WTC11 (cell line): ENCODE data around the gene DPP10. TPM values are rescaled to one million over a fixed set of nuclear protein-coding genes. Genes with fewer than 3 reads are reported as not detected.

ENCODE experiments used
- ATAC-seq: fragments of 200-7000 bp; cut with Tn5 transposase; 2 replicates; pipeline ENCODE4 v1.10.0; 2021; ENCODE audit warnings: mild to moderate bottlenecking, moderate library complexity
- CTCF ChIA-PET: fragments of 300-600 bp; sonication (Branson Sonifier 250); formaldehyde crosslinking; loops from one replicate; lab custom pipeline; 2021; ENCODE audit warnings: antibody characterized with exemption; lab: Charles Lee
- POLR2A ChIA-PET: fragments of 350-600 bp; sonication (Branson Sonifier 250); formaldehyde crosslinking; loops from one replicate; lab custom pipeline; 2021; ENCODE audit warnings: antibody characterized with exemption; lab: Charles Lee
- DNase-seq: peaks from one replicate; pipeline ENCODE4 v3.0.0; 2021; ENCODE audit warnings: low spot score
- H3K27ac Mint-ChIP-seq: 2 replicates; pipeline ENCODE4 v1.8.0; 2021; ENCODE audit warnings: mixed read lengths
- H3K27me3 Mint-ChIP-seq: 2 replicates; pipeline ENCODE4 v1.8.0; 2021; ENCODE audit warnings: low read depth, mild to moderate bottlenecking, moderate library complexity, mixed read lengths
- H3K36me3 Mint-ChIP-seq: 2 replicates; pipeline ENCODE4 v1.8.0; 2021; ENCODE audit warnings: mixed read lengths
- H3K4me1 Mint-ChIP-seq: 2 replicates; pipeline ENCODE4 v1.8.0; 2022; ENCODE audit warnings: mixed read lengths
- H3K4me3 Mint-ChIP-seq: 2 replicates; pipeline ENCODE4 v1.8.0; 2021; ENCODE audit warnings: mild to moderate bottlenecking, moderate library complexity, mixed read lengths
- H3K9me3 Mint-ChIP-seq: 2 replicates; pipeline ENCODE4 v1.8.0; 2021; ENCODE audit warnings: mixed read lengths
- ARID4B ChIP-seq: sonication (generic); formaldehyde crosslinking; IDR thresholded peaks from 2 replicates; pipeline ENCODE4 v1.8.0; 2023; ENCODE audit warnings: missing genetic modification reagents, mild to moderate bottlenecking, borderline replicate concordance
- CREB1 ChIP-seq: sonication (generic); formaldehyde crosslinking; IDR thresholded peaks from 2 replicates; pipeline ENCODE4 v1.8.0; 2023; ENCODE audit warnings: mild to moderate bottlenecking, missing genetic modification reagents
- E2F1 ChIP-seq: sonication (generic); formaldehyde crosslinking; IDR thresholded peaks from 2 replicates; pipeline ENCODE4 v1.8.0; 2022; ENCODE audit warnings: mild to moderate bottlenecking, missing genetic modification reagents
- GTF2I ChIP-seq: fragments of 250-450 bp; sonication (Bioruptor Pico); conservative IDR thresholded peaks from 2 replicates; pipeline ENCODE4 v1.4.0; 2021; ENCODE audit warnings: mild to moderate bottlenecking
- JUN ChIP-seq: sonication (generic); formaldehyde crosslinking; IDR thresholded peaks from 2 replicates; pipeline ENCODE4 v1.8.0; 2023; ENCODE audit warnings: mild to moderate bottlenecking, missing genetic modification reagents
- NFE2L1 ChIP-seq: sonication (generic); formaldehyde crosslinking; IDR thresholded peaks from 2 replicates; pipeline ENCODE4 v1.8.1; 2023; ENCODE audit warnings: missing genetic modification reagents
- SP1 ChIP-seq: sonication (generic); formaldehyde crosslinking; conservative IDR thresholded peaks from 2 replicates; pipeline ENCODE4 v1.8.1; 2022; ENCODE audit warnings: missing genetic modification reagents
- ZNF423 ChIP-seq: fragments of 250-450 bp; sonication (Bioruptor Pico); IDR thresholded peaks from 2 replicates; pipeline ENCODE4 v2.1.2; 2022; ENCODE audit warnings: mild to moderate bottlenecking, moderate library complexity
- total RNA-seq: library from RNA; stranded (reverse); gene quantifications from 3 replicates; pipeline ENCODE4 v1.2.3, GENCODE V29; 2021
- TF ChIP-seq, protein P1 (sequence below): sonication (generic); formaldehyde crosslinking; IDR thresholded peaks from 2 replicates; pipeline ENCODE4 v1.8.0; 2022; ENCODE audit warnings: missing genetic modification reagents
- TF ChIP-seq, protein P2 (sequence below): fragments of 250-450 bp; sonication (Bioruptor Pico); IDR thresholded peaks from 2 replicates; pipeline ENCODE4 v1.9.0; 2021; ENCODE audit warnings: mild to moderate bottlenecking, borderline replicate concordance
- TF ChIP-seq, protein P3 (sequence below): sonication (generic); formaldehyde crosslinking; IDR thresholded peaks from 2 replicates; pipeline ENCODE4 v1.8.1; 2022; ENCODE audit warnings: mild to moderate bottlenecking, moderate library complexity, missing genetic modification reagents
- TF ChIP-seq, protein P4 (sequence below): sonication (generic); formaldehyde crosslinking; IDR thresholded peaks from 2 replicates; pipeline ENCODE4 v1.8.0; 2022; ENCODE audit warnings: mild to moderate bottlenecking, missing genetic modification reagents
- TF ChIP-seq, protein P5 (sequence below): sonication (generic); formaldehyde crosslinking; IDR thresholded peaks from 2 replicates; pipeline ENCODE4 v1.8.0; 2022; ENCODE audit warnings: mild to moderate bottlenecking, missing genetic modification reagents

The DPP10 gene
- total RNA-seq, 1 experiment from 2014 or later: 4.0 TPM

GRCh38 chr2:114537777-114538176 lies 95.3 kb downstream of the DPP10 start:
- TF ChIP-seq, protein P1, sequence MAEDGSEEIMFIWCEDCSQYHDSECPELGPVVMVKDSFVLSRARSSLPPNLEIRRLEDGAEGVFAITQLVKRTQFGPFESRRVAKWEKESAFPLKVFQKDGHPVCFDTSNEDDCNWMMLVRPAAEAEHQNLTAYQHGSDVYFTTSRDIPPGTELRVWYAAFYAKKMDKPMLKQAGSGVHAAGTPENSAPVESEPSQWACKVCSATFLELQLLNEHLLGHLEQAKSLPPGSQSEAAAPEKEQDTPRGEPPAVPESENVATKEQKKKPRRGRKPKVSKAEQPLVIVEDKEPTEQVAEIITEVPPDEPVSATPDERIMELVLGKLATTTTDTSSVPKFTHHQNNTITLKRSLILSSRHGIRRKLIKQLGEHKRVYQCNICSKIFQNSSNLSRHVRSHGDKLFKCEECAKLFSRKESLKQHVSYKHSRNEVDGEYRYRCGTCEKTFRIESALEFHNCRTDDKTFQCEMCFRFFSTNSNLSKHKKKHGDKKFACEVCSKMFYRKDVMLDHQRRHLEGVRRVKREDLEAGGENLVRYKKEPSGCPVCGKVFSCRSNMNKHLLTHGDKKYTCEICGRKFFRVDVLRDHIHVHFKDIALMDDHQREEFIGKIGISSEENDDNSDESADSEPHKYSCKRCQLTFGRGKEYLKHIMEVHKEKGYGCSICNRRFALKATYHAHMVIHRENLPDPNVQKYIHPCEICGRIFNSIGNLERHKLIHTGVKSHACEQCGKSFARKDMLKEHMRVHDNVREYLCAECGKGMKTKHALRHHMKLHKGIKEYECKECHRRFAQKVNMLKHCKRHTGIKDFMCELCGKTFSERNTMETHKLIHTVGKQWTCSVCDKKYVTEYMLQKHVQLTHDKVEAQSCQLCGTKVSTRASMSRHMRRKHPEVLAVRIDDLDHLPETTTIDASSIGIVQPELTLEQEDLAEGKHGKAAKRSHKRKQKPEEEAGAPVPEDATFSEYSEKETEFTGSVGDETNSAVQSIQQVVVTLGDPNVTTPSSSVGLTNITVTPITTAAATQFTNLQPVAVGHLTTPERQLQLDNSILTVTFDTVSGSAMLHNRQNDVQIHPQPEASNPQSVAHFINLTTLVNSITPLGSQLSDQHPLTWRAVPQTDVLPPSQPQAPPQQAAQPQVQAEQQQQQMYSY (CRISPR knock-in tag): no peak
- TF ChIP-seq, protein P2, sequence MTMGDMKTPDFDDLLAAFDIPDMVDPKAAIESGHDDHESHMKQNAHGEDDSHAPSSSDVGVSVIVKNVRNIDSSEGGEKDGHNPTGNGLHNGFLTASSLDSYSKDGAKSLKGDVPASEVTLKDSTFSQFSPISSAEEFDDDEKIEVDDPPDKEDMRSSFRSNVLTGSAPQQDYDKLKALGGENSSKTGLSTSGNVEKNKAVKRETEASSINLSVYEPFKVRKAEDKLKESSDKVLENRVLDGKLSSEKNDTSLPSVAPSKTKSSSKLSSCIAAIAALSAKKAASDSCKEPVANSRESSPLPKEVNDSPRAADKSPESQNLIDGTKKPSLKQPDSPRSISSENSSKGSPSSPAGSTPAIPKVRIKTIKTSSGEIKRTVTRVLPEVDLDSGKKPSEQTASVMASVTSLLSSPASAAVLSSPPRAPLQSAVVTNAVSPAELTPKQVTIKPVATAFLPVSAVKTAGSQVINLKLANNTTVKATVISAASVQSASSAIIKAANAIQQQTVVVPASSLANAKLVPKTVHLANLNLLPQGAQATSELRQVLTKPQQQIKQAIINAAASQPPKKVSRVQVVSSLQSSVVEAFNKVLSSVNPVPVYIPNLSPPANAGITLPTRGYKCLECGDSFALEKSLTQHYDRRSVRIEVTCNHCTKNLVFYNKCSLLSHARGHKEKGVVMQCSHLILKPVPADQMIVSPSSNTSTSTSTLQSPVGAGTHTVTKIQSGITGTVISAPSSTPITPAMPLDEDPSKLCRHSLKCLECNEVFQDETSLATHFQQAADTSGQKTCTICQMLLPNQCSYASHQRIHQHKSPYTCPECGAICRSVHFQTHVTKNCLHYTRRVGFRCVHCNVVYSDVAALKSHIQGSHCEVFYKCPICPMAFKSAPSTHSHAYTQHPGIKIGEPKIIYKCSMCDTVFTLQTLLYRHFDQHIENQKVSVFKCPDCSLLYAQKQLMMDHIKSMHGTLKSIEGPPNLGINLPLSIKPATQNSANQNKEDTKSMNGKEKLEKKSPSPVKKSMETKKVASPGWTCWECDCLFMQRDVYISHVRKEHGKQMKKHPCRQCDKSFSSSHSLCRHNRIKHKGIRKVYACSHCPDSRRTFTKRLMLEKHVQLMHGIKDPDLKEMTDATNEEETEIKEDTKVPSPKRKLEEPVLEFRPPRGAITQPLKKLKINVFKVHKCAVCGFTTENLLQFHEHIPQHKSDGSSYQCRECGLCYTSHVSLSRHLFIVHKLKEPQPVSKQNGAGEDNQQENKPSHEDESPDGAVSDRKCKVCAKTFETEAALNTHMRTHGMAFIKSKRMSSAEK (CRISPR knock-in tag): no peak
- TF ChIP-seq, protein P3, sequence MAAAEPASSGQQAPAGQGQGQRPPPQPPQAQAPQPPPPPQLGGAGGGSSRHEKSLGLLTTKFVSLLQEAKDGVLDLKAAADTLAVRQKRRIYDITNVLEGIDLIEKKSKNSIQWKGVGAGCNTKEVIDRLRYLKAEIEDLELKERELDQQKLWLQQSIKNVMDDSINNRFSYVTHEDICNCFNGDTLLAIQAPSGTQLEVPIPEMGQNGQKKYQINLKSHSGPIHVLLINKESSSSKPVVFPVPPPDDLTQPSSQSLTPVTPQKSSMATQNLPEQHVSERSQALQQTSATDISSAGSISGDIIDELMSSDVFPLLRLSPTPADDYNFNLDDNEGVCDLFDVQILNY (CRISPR knock-in tag): no peak
- no peak for TF ChIP-seq JUN (CRISPR knock-in tag)
- no peak for TF ChIP-seq ZNF423
- no peak for TF ChIP-seq SP1
- TF ChIP-seq, protein P4, sequence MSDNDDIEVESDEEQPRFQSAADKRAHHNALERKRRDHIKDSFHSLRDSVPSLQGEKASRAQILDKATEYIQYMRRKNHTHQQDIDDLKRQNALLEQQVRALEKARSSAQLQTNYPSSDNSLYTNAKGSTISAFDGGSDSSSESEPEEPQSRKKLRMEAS: no peak
- no peak for TF ChIP-seq E2F1 (CRISPR knock-in tag)
- TF ChIP-seq, protein P5, sequence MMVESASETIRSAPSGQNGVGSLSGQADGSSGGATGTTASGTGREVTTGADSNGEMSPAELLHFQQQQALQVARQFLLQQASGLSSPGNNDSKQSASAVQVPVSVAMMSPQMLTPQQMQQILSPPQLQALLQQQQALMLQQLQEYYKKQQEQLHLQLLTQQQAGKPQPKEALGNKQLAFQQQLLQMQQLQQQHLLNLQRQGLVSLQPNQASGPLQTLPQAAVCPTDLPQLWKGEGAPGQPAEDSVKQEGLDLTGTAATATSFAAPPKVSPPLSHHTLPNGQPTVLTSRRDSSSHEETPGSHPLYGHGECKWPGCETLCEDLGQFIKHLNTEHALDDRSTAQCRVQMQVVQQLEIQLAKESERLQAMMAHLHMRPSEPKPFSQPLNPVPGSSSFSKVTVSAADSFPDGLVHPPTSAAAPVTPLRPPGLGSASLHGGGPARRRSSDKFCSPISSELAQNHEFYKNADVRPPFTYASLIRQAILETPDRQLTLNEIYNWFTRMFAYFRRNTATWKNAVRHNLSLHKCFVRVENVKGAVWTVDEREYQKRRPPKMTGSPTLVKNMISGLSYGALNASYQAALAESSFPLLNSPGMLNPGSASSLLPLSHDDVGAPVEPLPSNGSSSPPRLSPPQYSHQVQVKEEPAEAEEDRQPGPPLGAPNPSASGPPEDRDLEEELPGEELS (CRISPR knock-in tag): no peak
- no peak for TF ChIP-seq NFE2L1 (CRISPR knock-in tag)
- TF ChIP-seq ARID4B: no peak
- no peak for TF ChIP-seq CREB1
- no peak for TF ChIP-seq GTF2I (CRISPR knock-in tag)
- H3K36me3 Mint-ChIP-seq: peaks cover 5% of the 10 kb centered on the region; the same call in 1 of the 2 replicates
- no peak overlapping the region for H3K27ac Mint-ChIP-seq
- ChIA-PET POLR2A (interaction anchor here (0.5 kb wide), 1 partner anchor 16 kb away, joined by 4 read pairs; no protein-coding TSS in a partner anchor), CTCF (interaction anchor here (0.8 kb wide), 1 partner anchor 13 kb away, joined by 3 read pairs; no protein-coding TSS in a partner anchor)
- ATAC-seq (no peak), DNase-seq (no peak)
- no peaks in the 10 kb centered on the region for H3K4me1 Mint-ChIP-seq
- peaks cover 39% of the 10 kb centered on the region for H3K9me3 Mint-ChIP-seq
- H3K27me3 Mint-ChIP-seq: no peaks in the 10 kb centered on the region; the same call in 1 of the 2 replicates
- no peak overlapping the region for H3K4me3 Mint-ChIP-seq
